ENCODE data around the gene ZNF626.
"Not testable (repeated sequence)": the region's sequence is repeated elsewhere in the genome, so short reads cannot be mapped to it uniquely, and the experiment has no call there.

ZNF626 gene

GRCh38 chr19:20661150-20661819 is at the start of gene ZNF626:
Gene ZNF626, minus strand, starts transcription at chr19:20661571. Its CDS starts 125 bp downstream, at chr19:20661446.
- peak; percentile 85 for DNase-seq

DNA sequence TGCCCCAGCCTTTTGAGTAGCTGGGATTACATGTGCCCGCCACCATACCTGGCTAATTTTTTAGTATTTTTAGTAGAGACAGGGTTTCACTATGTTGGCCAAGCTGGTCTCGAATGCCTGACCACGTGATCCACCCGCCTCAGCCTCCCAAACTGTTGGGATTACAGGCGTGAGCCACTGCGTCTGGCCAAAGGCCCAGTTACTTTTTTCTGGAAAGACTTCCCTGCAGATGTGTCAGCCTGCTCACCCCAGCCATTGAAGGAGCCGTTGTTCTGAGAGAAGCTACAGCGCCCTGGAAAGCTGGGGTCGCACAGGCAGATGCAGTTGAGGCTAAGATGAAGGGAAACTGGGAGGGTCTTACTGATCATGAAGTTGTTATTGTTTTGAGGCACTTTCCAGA is 7.9 kb upstream of the ZNF626 start:
- DNase-seq, result no peak

DNA sequence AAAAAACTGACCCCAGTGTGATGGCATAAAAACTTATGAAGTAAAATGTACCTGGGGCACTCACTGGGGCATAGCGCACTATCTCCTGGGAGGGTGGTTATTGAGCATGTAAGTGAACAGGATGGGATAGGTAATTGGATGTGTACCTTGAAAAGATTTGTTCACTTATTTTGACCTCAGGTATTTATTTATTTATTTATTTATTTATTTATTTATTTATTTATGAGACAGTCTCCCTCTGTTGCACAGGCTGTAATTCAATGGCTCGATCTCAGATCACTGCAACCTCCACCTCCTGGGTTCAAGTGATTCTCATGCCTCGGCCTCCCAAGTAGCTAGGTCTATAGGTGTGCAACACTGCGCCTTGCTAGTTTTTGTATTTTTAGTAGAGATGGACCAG is 5.9 kb upstream of the ZNF626 start:
- no peak for DNase-seq

GRCh38 chr19:20664901-20665781 is 3.8 kb upstream of the ZNF626 start:
- no peak for DNase-seq

GRCh38 chr19:20664475-20664874 is 3.1 kb upstream of the ZNF626 start:
- peak; percentile 43 for DNase-seq

- DNase-seq, result no peak
Measured at GRCh38 chr19:20662421-20663105, 1.2 kb upstream of the ZNF626 start.

GRCh38 chr19:20660473-20661140 is 764 bp downstream of the ZNF626 start:
- no peak for DNase-seq

- no peak for DNase-seq
Measured at GRCh38 chr19:20640545-20640944, 20.8 kb downstream of the ZNF626 start.

- DNase-seq, result no peak
Measured at GRCh38 chr19:20640023-20640422, 21.3 kb downstream of the ZNF626 start.

GRCh38 chr19:20624560-20624959 is 36.8 kb downstream of the ZNF626 start:
- not testable (repeated sequence) for DNase-seq

DNA sequence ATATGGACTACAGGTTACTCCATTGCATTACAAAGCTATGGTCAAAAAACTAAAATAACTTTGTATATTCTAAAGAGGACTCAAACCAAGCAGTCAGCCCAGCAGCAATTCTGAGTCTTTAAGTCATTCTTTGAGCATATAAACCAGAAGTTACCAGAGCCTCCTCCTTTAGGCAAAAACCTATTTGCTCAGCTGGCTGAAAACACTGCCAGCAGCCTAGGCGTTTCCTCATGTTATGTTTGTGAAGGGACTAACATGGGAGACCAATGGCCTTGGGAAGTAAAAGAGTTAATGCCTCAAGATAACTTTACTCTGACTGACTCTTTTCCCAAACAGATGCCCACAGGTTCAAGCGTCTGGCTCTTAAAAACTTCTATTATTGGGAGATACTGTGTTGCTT is 45.3 kb downstream of the ZNF626 start:
- no peak for DNase-seq

- DNase-seq, result not testable (repeated sequence)
Measured at GRCh38 chr19:20614971-20615370, 46.4 kb downstream of the ZNF626 start.

DNA sequence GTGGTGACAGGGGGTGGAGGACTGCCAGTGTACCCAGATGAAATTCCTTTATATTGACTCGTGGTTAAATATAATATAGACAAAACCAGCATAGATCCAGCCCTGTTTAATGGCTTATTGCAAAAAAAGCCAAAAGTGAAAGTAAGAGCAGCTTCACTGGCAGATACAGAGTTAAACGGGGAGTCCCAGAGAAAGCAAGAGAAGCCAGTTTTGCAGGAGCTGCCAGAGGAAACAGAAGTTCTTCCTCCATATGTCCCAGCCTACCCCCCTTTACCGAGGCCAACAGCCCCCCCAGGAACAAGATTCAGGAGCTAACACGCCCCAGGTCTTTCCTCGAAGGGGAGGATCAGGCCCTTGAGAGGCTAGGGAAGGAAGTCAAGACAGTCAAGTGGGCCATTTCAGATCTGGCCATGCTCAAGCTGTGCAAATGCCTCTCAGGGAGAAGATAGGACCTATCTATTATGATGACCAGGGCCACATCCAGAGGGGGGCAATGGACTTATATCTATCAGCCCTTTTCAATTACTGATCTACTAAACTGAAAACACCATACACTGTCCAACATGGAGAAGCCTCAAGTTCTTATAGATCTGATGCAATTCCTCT is 48.6 kb downstream of the ZNF626 start:
- DNase-seq, result no peak

DNA sequence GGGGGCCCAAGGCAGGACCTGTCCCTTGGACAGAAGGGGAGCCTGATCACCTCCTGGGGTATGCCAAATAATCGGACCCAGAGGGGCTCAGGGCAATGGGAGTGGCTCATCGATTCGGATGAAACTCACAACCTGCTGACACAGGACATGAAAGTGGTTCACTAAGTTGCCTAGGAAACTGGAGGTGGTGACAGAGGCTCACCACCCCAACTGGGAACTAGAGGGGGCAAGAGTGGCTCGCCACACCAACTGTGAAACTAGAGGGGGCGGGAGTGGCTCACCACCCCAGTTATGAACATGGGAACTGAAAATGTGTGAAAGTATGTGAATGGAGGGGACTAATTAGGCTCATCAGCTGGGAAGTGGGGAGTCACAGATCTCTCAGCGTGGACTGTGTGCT is 49.5 kb downstream of the ZNF626 start:
- DNase-seq, result no peak

GRCh38 chr19:20607943-20608342 is 53.4 kb downstream of the ZNF626 start:
- DNase-seq, result no peak
